ENCODE data around the gene VPS35L. TPM values are rescaled to one million over a fixed set of nuclear protein-coding genes. Genes with fewer than 3 reads are reported as not detected.

Gene VPS35L
- total RNA-seq, 2 donors from 2014 or later = 27.0 to 28.3 TPM

GRCh38 chr16:19644877-19645276, 89.4 kb downstream of the VPS35L start:
- Histone ChIP-seq H3K9me3 (no peaks in the 10 kb centered on the region), H3K27me3 (no peaks in the 10 kb centered on the region), H3K36me3 (peaks cover 4% of the 10 kb centered on the region), H3K4me1 (peaks cover 0 to 26% of the 10 kb centered on the region in 2 donors), H3K4me3 (peak overlapping the region in 1 of 2 donors; percentile 29), H3K27ac (peak overlapping the region; percentile 80 to 84)
- DNase-seq (ENCODE audit: low spot score) = peak; percentile 74
- TF ChIP-seq CTCF (IDR thresholded peaks at IDR 0.05) = no peak

GRCh38 chr16:19645557-19645981, 90.1 kb downstream of the VPS35L start:
- Histone ChIP-seq H3K4me1 (peaks cover 0 to 26% of the 10 kb centered on the region in 2 donors), H3K9me3 (no peaks in the 10 kb centered on the region), H3K27ac (peak overlapping the region; percentile 80 to 84), H3K27me3 (no peaks in the 10 kb centered on the region), H3K36me3 (peaks cover 4% of the 10 kb centered on the region), H3K4me3 (peak overlapping the region in 1 of 2 donors; percentile 29)
- no peak for TF ChIP-seq CTCF (IDR thresholded peaks at IDR 0.05)
- DNase-seq (ENCODE audit: low spot score) = peak; percentile 91

GRCh38 chr16:19649980-19650379, 94.5 kb downstream of the VPS35L start:
- H3K27ac ChIP-seq = no peak overlapping the region
- H3K36me3 ChIP-seq = peaks cover 36% of the 10 kb centered on the region
- no peaks in the 10 kb centered on the region for H3K27me3 ChIP-seq
- no peak overlapping the region for H3K4me3 ChIP-seq
- H3K9me3 ChIP-seq = no peaks in the 10 kb centered on the region
- no peak for TF ChIP-seq CTCF (IDR thresholded peaks at IDR 0.05)
- DNase-seq (ENCODE audit: low spot score) = no peak
- peaks cover 0 to 13% of the 10 kb centered on the region in 2 donors for H3K4me1 ChIP-seq

- no peaks in the 10 kb centered on the region for H3K27me3 ChIP-seq
- no peaks in the 10 kb centered on the region for H3K9me3 ChIP-seq
- no peak overlapping the region for H3K4me3 ChIP-seq
- no peak for DNase-seq (ENCODE audit: low spot score)
- TF ChIP-seq CTCF (IDR thresholded peaks at IDR 0.05) = no peak
- H3K27ac ChIP-seq = no peak overlapping the region
- H3K4me1 ChIP-seq = no peaks in the 10 kb centered on the region
- peaks cover 32% of the 10 kb centered on the region for H3K36me3 ChIP-seq
Observed at GRCh38 chr16:19654147-19654546, 98.6 kb downstream of the VPS35L start.

GRCh38 chr16:19655242-19655777, 99.8 kb downstream of the VPS35L start:
- Histone ChIP-seq H3K4me3 (no peak overlapping the region), H3K4me1 (no peaks in the 10 kb centered on the region), H3K36me3 (peaks cover 32% of the 10 kb centered on the region), H3K27me3 (no peaks in the 10 kb centered on the region), H3K9me3 (no peaks in the 10 kb centered on the region), H3K27ac (no peak overlapping the region)
- DNase-seq (ENCODE audit: low spot score) = no peak
- no peak for TF ChIP-seq CTCF (IDR thresholded peaks at IDR 0.05)

- H3K4me3 ChIP-seq = no peak overlapping the region
- no peaks in the 10 kb centered on the region for H3K4me1 ChIP-seq
- H3K36me3 ChIP-seq = peaks cover 19% of the 10 kb centered on the region
- no peak for DNase-seq (ENCODE audit: low spot score)
- H3K27ac ChIP-seq = no peak overlapping the region
- no peaks in the 10 kb centered on the region for H3K9me3 ChIP-seq
- H3K27me3 ChIP-seq = no peaks in the 10 kb centered on the region
- no peak for TF ChIP-seq CTCF (IDR thresholded peaks at IDR 0.05)
Observed at GRCh38 chr16:19657831-19658230, 102.3 kb downstream of the VPS35L start.

Data from right atrium auricular region (tissue), 2 donors.